CD4-positive, alpha-beta T cell treated with Interleukin-4 for 4 hours (primary cell): ENCODE results near the gene SNTG2.
"Not testable (repeated sequence)": the region's sequence is repeated elsewhere in the genome, so short reads cannot be mapped to it uniquely, and the experiment has no call there.

Experiments used
- DNase-seq: peaks from one replicate; pipeline ENCODE4 v3.0.0-alpha.2; 2020

Gene SNTG2

DNA sequence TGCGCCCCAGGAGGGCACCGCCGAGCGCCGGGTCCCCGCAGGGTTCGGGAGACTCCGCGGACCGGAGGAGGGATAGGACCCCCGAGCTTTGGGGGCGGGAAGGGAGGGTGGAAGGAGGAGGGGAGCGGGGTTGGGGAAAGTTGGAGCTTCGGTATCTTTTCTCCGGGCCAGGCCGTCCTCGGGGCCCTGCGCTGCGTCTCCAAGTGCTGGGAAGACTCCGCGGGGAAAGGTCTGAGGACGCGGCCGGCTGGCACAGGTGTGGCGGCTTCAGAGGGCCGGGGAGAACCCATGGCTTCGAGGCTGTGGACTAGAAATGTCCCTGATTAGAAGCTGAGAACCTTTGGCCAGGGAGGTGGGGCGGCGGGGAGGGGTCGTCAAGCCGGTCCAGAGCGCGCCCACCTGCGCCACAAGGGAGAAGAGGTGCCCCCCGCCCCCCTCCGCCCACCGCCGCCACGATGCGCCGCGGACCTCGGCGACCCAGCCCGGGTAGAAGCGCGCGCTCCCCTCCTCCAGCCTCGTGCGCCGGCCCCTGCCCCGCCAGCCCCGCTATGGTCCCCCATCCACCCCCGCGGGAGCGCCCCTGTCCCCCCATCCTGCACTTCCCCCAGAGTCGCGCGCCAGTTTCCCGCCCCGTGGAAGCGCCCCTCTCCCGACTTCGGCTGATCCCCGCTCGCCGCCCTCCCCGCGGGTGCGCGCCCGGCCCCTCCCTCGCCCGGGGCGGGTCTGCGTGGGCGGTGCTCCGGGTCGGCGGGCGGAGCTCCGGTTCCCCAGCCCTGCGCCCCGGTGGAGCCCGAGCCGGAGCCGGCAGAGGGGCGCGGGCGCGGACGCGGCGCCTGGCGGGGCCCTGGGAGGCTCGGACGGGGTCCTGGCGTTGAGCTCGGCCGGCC, at the start of gene SNTG2:
Gene SNTG2 (plus strand): TSS at position 770 of the 887 bp plus-strand sequence. CDS start 148 bp downstream, outside the sequence.
- no peak for DNase-seq

DNA sequence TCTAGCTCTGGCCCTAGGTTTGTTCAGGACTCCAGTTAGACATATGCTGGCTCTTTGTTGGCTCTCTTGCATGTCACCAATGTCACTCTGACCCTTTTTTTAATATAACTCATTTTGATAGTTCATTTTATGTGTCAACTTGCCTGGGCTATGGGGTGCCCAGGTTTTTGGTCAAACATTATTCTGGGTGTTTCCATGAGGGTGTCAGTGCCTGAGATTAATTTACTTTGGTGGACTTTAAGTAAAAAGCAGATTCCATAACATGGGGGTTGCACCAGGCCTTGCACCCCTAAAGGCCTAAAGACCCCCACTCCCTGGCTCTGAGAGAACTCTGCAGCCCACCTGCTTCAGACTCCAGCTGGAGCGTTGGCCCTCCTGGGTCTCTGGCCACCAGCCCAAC, 48.1 kb upstream of the SNTG2 start:
- no peak for DNase-seq

DNA sequence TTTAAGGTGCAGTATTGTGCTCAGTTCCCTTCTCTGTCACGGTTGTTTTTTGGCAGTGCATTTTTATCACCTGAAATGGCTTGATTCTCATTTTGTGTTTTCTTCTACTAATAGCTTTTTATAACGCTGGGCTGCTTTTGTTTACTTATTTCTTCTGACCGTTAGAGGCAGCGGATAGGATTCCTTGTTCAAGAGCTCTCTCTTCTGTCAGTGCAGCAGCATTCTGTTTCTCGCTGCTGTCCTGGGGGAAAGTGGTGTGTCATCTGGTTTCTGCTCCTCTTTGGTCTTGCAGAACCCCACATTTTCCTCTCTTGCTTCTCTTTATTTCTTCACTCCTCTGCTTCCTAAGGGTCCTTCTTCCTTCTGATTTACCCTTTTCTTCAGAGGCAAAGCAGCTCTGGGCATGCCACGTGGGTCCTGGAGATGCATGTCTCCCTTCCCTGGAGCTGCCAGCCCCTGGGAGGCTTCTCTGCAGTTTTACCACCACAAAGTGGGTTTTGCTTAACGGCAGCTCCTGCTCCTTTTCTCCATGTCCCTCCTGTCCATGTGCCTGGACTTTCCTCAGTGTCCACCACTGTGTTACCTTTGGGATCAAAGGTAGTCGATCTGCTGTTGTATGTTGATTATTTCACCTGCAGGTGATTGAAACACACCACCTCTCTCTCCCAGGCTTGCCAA, 47.3 kb upstream of the SNTG2 start:
- DNase-seq, result no peak

DNA sequence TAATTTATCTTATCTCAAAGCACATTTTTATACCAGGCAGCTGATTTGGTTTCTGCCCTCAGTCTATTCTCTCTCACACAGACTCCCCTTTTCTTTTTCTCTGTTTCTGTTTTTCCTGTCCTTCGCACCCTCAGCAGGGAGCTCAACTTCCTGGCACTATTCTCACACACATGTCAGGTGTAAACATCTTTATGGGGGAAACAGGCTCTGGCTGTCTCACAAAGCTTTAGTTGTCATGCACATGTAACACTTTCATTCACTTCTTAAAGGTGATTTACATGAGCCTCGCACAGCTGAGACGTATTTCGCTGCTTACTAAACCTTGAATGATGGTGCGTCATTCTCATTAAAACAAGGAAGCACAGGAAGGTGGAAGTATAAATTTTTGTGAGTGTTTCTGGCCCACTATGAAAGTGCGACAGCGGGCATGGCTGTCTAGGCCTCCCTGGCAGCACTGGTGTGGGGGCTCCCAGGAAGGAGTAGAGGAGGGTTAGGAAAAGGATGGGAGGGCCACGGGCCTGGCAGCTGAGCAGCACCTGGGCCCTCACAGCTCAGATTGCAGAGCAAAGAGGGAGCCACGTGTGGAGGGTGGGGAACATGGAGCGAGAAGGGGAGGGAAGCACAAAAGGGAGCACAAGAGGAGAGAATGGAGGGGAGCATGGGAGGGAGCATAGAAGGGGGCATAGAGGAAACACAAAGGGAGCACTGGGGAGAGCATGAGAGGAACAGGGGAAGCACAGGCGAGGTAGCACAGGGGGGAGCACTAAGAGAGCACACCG, 46.2 kb upstream of the SNTG2 start:
- no peak for DNase-seq

DNA sequence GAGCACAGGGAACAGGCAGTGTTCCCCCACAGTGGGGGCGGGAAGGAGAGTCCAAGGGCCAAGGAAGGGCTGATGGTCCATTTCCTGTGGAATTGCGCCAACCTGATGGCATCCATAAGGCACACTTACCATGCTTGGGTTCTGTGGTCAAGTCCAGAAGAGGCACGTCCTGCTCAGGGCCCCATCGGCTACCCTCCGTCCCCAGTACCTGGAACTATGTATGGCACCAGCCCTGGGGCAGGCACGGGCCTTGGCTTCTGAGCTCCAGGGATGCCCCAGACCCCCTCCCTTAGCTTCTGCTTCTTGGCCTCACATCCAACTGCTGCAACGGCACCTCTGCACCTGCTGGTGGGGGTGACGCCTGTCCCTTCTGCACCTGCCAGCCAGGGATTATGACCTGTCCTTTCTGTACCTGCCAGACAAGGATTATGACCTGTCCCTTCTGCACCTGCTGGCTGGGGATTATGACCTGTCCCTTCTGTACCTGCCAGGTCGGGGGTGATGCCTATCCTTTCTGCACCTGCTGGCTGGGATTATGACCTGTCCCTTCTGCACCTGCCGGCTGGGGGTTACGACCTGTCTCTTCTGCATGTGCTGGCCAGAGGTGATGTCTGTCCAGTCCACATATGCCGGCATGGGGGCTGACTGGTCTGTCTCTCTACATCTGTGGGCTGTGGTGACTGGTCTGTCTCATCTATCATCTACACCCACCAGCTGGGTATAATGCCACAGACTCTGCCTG, 45.4 kb upstream of the SNTG2 start:
- DNase-seq, result no peak

DNA sequence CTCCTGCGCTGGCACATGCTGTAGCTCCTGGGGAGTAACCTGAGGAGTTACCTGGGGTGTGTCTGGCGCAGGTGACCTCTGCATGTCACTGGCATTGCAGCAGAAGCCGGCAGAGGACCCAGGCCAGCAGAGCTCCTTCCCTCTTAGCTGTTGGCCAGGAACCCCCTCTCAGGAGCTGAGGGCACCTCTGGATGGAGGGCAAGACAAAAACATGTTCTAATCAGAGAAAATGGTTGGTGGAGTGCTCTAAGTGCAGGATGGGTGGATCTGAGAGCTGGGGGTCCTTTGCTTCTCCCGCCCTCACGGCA, 44.9 kb upstream of the SNTG2 start:
- DNase-seq, result no peak

DNA sequence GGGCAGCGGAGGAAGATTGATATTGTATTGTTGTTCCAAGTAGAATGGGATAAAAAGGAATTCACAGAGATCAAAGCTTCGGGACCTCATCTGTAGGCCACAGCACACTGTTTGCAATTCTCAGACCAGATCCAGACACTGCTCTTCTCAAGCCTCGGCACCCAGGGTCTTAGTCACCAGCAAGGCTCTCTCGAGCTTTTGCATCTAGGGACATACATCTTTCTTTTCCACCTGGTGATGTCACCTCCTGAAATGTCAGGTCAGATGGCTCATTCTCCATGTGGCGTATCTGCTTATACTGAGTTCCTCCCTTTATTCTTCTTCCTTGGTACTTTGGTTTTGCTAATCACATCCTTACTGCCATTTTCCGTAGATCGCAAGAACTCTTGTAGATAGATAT, 42.9 kb upstream of the SNTG2 start:
- no peak for DNase-seq

DNA sequence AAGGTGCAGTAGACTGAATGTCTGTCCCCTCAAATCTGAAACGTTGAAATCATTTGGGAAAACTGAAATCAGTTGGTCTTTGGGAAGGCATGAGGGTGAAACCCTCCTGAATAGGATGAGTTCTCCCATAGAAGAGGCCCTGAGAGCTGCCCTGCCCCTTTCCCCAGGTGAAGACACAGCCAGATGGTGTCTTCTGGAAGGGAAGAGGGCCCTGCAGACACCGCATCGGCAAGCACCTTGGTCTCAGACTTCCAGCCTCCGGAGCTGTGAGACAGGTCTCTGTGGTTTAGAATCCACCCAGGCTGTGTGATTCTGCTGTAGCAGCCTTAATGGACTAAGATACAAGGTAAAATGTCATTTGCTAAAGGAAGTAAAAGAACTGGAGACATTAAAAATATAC, 42.1 kb upstream of the SNTG2 start:
- DNase-seq, result no peak

DNA sequence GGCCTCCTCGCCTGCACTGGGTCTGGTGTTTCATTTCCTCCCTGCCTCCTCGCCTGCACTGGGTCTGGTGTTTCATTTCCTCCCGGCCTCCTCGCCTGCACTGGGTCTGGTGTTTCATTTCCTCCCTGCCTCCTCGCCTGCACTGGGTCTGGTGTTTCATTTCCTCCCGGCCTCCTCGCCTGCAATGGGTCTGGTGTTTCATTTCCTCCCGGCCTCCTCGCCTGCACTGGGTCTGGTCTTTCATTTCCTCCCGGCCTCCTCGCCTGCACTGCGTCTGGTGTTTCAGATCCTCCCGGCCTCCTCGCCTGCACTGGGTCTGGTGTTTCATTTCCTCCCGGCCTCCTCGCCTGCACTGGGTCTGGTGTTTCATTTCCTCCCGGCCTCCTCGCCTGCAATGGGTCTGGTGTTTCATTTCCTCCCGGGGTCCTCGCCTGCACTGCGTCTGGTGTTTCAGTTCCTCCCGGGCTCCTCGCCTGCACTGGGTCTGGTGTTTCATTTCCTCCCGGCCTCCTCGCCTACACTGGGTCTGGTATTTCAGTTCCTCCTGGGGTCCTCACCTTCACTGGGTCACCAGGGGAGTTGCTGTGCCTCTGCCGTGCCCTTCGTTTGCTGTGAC, 40.8 kb upstream of the SNTG2 start:
- DNase-seq, result not testable (repeated sequence)

DNA sequence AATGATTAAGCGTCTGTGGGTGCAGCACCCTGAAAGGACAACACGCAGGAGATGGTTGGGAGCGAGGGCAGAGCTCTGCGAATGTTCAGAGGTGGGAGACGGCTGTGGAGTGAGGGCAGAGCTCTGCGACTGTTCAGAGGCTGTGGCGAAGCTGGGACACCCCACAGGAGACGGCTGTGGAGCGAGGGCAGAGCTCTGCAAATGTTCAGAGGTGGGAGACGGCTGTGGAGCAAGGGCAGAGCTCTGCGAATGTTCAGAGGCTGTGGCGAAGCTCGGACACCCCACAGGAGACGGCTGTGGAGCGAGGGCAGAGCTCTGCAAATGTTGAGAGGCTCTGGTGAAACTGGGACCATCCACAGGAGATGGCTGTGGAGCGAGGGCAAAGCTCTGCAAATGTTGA, 40.0 kb upstream of the SNTG2 start:
- DNase-seq, result no peak

DNA sequence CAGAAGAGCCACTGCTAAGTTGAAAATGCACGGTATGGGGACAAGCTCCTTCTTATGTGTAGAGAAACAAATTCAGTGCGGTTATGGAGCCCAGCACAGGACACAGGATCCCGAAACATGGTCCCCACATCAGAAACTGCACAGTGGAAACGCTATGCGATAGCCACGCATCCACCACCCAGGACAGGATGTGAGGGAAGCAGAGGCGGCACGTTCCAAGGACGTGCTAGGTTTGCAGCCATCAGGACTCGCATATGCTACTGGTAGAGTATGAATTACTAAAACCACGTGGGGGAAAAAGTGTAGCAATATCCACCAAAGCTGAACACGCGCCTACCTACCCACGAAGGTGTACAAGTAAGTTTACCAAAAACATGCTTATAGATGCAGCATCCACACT, 34.7 kb upstream of the SNTG2 start:
- no peak for DNase-seq

DNA sequence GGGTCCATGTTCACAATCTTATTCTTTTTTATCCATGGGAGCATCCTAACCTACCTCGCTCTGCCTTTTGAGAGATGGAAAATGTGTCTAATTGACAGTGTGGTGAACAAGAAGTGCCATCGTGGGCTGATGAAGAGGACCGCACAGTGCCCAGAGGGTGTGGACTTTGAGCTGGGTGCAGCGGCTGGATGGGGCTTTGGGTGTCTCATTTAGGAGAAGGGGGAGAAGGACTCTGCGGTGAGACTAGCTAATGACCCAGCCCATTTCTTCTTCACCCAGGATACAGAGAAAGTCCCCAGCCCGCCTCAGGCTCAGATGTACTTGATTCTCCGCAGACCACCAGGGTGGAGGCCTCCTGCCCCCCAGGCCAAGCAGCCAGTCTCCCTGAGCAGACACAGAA, 33.7 kb upstream of the SNTG2 start:
- DNase-seq, result no peak

DNA sequence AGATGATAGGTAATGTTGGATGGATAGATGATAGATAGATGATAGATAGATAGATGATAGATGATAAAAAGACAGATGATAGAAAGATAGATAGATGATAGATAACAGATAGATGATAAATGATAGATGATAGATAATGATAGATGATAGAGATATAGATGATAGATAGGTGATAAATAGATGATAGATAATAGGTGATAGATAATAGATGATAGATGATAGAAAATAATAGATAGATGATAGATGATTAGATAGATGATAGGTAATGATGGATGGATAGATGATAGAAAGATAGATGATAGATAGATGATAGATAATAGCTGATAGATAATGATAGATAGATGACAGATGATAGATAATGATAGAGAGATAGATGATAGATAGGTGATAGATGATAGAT, 31.0 kb upstream of the SNTG2 start:
- DNase-seq, result no peak

DNA sequence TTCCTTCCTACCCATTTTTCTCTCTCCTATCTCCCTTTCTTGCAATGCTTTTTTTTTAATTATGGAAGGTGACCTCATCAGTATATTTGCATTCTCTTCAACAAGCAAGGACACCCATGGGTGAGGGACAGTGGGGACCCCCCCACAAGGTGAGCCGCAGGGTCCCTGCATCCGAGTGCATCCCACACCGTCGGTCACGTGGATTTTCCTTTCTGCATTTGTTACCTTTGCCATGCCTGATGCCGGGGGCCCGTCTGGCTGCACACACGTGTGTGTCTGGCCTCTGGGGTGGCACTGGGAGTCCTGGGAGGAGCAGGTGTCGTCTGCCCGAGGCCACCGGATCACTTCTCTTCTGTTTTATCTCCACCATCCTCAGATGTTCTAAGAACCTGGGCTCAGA, 30.1 kb upstream of the SNTG2 start:
- no peak for DNase-seq

DNA sequence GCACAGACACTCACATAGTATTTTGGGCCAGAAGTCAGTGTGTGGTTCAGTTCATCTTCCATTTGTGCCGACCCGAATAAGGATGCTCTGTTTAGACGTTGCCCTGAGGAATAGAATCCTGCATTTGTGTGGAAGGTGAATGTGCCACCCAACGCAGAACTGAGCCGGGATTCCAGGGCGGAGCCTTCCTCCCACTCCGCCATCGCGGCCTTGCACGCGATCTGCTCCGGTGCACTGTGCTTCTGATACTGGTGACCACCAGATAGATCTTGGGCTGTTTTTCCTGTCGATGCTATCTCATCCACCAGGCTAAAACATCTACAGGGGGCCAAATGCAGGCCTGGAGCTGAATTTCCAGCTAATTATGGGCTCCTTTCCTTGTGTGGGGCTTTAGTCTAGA, 29.6 kb upstream of the SNTG2 start:
- no peak for DNase-seq

DNA sequence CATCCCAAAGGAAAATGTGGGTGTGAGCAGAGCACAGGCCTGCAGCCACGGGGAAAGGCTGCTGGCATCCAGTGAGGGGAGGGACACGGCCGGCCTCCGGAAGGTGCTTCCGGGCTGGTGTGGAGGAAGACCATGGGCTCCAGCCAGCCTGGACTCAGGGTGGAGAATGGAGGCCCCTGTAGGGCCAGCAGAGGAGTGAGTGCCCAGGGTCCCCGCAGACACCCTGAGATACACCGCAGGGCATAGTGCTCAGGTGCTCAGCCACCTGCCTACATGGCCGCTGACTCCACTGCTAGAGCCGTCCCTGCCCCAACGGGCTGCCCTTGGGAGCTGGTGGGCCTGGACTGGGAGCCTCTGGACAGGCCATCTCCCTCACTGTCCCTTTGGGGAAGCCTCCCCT, 28.5 kb upstream of the SNTG2 start:
- no peak for DNase-seq

DNA sequence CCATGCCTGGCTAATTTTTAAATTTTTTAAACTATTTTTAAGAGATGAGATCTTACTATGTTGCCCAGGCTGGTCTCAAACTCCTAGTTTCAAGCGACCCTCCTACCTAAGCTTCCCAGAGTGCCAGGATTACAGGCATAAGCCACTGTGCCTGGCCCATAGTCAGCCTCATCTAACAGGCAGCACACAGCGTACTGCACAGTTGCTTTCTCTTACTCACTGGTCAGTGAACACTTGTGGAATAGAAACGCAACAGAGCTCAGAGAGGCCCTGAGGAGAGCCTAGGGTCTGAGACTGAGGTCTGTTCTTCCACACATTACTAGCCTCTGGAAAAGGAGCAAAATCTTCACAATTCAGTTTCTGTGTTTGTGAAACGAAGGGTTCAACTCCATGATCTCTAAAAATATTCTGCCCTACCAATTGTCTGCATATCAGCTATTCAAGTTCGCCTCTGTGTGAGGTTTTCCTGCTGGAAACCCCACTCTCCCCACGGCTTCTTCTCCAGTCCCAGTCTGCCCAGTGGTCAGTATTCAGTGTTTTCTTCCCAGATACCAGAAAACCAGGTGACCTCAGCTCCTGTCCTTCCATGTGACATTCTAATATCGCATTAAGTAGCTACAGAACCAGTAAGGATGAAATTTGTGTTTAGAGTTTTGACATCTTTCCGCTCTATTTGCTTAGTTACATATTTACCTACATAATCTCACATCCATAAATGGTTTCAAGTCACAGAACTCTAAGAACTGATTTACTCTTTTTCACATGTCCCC, 26.6 kb upstream of the SNTG2 start:
- no peak for DNase-seq

DNA sequence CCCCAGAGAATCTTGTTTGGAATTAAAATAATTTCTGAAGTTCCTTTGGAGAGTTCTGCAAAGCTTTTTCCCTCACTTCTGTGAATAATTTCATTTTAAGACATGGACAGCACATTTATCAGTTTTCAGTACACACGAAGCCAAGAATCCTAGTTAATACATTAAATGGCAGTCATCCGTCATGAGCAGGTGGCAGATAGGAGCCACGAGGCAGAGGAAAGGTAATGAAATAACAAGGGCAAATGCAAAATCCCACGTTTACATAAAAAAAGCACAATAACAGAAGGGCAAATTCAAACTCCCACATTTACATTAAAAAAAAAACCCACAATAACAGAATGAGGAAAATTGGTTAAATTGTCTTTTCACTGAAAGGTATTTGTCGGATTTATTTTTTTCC, 25.9 kb upstream of the SNTG2 start:
- DNase-seq, result no peak

DNA sequence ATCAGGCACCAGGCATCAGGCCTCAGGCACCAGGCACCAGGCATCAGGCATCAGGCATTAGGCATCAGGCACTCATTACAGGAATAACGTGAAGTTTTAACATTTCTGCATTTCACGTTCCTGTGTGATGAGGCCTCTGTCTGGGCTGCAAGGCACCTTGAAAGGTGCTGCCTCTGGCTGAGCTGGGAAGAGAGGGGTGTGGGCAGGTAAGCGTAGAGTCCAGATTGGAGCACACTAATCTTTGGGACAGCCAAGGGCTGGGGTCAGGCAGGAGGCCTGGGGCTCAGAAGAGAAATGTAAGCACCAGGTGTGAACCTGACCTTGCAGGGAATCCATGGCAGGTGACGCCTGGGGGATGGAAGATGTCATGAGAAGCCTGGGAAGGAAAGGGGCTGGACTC, 25.3 kb upstream of the SNTG2 start:
- DNase-seq, result no peak

DNA sequence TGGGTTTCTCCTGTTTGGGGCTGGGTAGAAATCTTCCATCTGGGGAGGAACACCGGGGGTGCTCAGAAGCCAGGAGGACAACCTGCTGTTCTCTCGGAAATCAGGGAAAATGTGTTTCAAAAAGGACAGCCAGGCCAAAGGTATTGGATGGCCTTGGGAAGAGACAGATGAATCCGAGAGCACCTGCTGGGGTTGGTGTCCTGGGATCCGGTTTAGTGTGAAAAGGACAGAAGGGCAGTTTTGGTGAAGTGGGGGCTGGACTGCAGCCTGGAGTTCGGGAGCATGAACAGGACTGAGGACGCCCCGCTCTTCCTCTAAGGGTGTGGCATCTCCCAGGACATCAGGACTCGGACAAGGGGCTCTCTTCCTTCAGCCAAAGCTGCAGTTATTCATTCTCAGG, 24.9 kb upstream of the SNTG2 start:
- no peak for DNase-seq

DNA sequence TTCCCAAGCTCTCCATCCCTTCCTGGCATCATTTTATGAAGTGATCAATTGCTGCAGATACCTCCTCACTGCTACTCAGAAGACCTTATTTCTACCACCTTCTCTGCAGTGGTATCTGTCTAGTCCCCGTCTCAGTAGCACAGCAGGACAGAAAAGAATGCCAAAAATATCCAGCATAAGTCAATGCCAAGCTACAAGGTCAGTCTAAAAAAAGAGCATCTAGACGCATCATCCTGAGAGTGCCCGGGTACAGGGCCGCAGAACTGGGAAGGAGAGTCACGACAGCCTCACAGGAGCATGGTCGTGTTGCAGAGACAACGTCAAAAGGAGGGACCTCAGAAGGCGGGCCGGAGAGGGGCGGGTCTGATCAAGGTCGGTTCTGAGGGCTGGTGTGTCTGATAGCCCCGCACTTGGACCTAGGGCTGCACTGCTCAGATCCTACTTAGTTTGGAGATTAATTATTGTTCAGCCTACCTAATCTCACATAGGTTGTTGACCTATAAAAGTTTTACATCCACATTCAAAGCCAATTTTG, 24.3 kb upstream of the SNTG2 start:
- DNase-seq, result no peak

DNA sequence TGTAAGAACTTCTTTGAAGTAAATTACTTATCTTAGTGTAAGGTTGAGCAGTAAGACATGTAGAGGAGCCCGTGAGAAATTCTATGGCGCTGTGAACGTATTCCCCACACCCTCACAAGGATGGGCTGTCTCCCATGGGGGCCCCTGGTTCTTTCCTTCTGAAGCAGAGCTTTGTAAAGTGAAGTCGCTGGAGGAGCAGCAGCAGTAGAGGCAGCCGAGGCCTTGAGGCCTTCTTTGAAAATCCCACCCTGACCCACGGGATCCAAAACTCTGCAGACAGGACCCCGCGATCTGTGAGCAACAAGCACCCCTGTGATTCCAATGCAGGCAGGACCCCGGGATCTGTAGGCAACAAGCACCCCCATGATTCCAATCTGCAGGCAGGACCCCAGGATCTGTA, 23.8 kb upstream of the SNTG2 start:
- DNase-seq, result no peak
